Stomach (tissue), 4 donors: ENCODE results near the gene TMCC1.

Source experiments
- POLR2AphosphoS5 ChIP-seq, 3 donors: sonication (generic); formaldehyde crosslinking; IDR thresholded peaks; one replicate each; pipeline ENCODE4 v1.6.1; 2016; ENCODE audit warnings: antibody characterized with exemption in 3 of 3
- TF ChIP-seq, protein P1 (sequence below), 7 experiments: fragments of 450-650 bp in 4 of 7; fragments of 200-600 bp in 3 of 7; sonication (generic) in 3 of 7; IDR thresholded peaks; one replicate each; pipeline ENCODE4 v1.5.1; 2016 to 2019; ENCODE audit warnings: antibody characterized with exemption in 7 of 7, control low read depth in 2 of 7, mild to moderate bottlenecking in 1 of 7

DNA sequence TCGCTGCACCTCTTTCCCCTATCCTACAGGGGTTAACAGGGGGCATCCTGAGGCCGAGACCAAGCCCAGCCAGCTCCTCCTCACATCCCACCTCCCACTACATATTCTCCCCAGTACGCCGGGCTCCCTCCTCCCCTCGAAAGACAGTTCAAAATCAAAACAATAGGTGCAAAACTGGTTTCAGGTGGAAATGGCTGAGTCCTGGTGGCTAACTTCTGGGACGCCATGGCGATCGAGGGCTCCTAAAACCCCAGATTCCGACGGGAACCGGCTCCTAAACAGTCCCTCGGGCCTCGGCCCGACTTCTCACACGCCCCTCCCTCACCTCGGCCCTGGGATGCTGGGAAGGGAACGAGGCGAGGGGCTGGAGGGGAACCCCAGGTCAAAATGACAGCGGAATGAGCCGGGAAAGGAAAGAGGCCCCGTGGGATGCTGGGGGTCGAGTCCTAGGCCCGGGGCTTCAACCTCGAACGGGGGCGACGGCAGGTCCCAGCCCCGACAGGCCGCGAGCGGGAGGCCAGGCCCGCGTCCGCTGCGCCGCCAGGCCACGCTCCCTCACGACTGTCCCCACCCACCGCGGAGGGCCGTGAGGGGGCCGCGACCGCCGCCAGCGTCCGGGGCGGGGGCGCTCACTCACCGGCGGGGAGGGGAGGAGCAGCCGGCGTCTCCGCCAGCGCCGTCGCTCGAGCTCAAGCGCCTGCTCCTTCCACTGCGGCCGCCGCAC is 492 bp downstream of the TMCC1 start:
- TF ChIP-seq, protein P1, sequence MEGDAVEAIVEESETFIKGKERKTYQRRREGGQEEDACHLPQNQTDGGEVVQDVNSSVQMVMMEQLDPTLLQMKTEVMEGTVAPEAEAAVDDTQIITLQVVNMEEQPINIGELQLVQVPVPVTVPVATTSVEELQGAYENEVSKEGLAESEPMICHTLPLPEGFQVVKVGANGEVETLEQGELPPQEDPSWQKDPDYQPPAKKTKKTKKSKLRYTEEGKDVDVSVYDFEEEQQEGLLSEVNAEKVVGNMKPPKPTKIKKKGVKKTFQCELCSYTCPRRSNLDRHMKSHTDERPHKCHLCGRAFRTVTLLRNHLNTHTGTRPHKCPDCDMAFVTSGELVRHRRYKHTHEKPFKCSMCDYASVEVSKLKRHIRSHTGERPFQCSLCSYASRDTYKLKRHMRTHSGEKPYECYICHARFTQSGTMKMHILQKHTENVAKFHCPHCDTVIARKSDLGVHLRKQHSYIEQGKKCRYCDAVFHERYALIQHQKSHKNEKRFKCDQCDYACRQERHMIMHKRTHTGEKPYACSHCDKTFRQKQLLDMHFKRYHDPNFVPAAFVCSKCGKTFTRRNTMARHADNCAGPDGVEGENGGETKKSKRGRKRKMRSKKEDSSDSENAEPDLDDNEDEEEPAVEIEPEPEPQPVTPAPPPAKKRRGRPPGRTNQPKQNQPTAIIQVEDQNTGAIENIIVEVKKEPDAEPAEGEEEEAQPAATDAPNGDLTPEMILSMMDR (IDR thresholded peaks at IDR 0.05): peak in 1 of 7 experiments; percentile 5
- TF ChIP-seq POLR2AphosphoS5 (IDR thresholded peaks at IDR 0.05): peak in 2 of 3 donors; percentile 29 to 46
